ENCODE results near the gene CREM.
"Not testable (repeated sequence)": the region's sequence is repeated elsewhere in the genome, so short reads cannot be mapped to it uniquely, and the experiment has no call there.

CREM gene

GRCh38 chr10:35126530-35127288 lies at the start of gene CREM:
Gene CREM (plus strand): TSS chr10:35126846. CDS start chr10:35137836, 10,990 bp downstream.
- peak; percentile 97 for DNase-seq

GRCh38 chr10:35079265-35079664 lies 47.4 kb upstream of the CREM start:
- DNase-seq, result no peak

- DNase-seq, result peak; percentile 86
Observed at GRCh38 chr10:35079763-35080162, 46.9 kb upstream of the CREM start.

GRCh38 chr10:35080261-35080660 lies 46.4 kb upstream of the CREM start:
- not testable (repeated sequence) for DNase-seq

- DNase-seq, result no peak
Observed at GRCh38 chr10:35083242-35083641, 43.4 kb upstream of the CREM start.

GRCh38 chr10:35089611-35090161 lies 37.0 kb upstream of the CREM start:
- DNase-seq, result peak; percentile 21

- DNase-seq, result peak; percentile 95
Observed at GRCh38 chr10:35090162-35090954, 36.3 kb upstream of the CREM start, which contains the start of gene CUL2. Gene CUL2 (minus strand): TSS chr10:35090341. CDS start chr10:35071317, 19,024 bp downstream.

GRCh38 chr10:35091994-35092790 lies 34.5 kb upstream of the CREM start:
- no peak for DNase-seq

- DNase-seq, result peak; percentile 18
Observed at GRCh38 chr10:35092851-35093250, 33.8 kb upstream of the CREM start.

- no peak for DNase-seq
Observed at GRCh38 chr10:35096312-35096711, 30.3 kb upstream of the CREM start.

GRCh38 chr10:35097510-35097909 lies 29.1 kb upstream of the CREM start:
- DNase-seq, result no peak

- no peak for DNase-seq
Observed at GRCh38 chr10:35103882-35104281, 22.8 kb upstream of the CREM start.

- DNase-seq, result no peak
Observed at GRCh38 chr10:35112571-35112970, 14.1 kb upstream of the CREM start.

- DNase-seq, result no peak
Observed at GRCh38 chr10:35119378-35119777, 7.3 kb upstream of the CREM start.

GRCh38 chr10:35124540-35124939 lies 2.1 kb upstream of the CREM start:
- no peak for DNase-seq

GRCh38 chr10:35126062-35126529 lies 550 bp upstream of the CREM start:
- DNase-seq, result no peak

GRCh38 chr10:35127289-35127891 lies 744 bp downstream of the CREM start:
- DNase-seq, result peak; percentile 73

GRCh38 chr10:35129185-35129674 lies 2.6 kb downstream of the CREM start:
- no peak for DNase-seq

- no peak for DNase-seq
Observed at GRCh38 chr10:35130663-35131062, 4.0 kb downstream of the CREM start.

- no peak for DNase-seq
Observed at GRCh38 chr10:35132727-35133126, 6.1 kb downstream of the CREM start.

GRCh38 chr10:35133586-35133985 lies 6.9 kb downstream of the CREM start:
- no peak for DNase-seq

- peak; percentile 59 for DNase-seq
Observed at GRCh38 chr10:35135861-35136260, 9.2 kb downstream of the CREM start.

Measured in EL (cell line).